HL-60 (cell line): Measurements from ENCODE around the gene FARS2.

Experiments
- CTCF ChIP-seq: IDR thresholded peaks from one replicate; pipeline ENCODE4 v1.5.1; 2011; ENCODE audit warnings: low read length, control low read depth, inconsistent platforms; ENCODE audit not compliant: insufficient read depth
- GABPA ChIP-seq: IDR thresholded peaks from 2 replicates; pipeline ENCODE4 v1.6.1; 2012; ENCODE audit warnings: low read depth
- POLR2AphosphoS5 ChIP-seq: IDR thresholded peaks from 2 replicates; pipeline ENCODE4 v1.6.1; 2012; ENCODE audit warnings: low read depth
- REST ChIP-seq: IDR thresholded peaks from 2 replicates; pipeline ENCODE4 v1.6.1; 2012; ENCODE audit warnings: low read depth; ENCODE audit not compliant: insufficient replicate concordance
- SPI1 ChIP-seq: IDR thresholded peaks from 2 replicates; pipeline ENCODE4 v1.6.1; 2012; ENCODE audit warnings: low read depth, mild to moderate bottlenecking, borderline replicate concordance

DNA sequence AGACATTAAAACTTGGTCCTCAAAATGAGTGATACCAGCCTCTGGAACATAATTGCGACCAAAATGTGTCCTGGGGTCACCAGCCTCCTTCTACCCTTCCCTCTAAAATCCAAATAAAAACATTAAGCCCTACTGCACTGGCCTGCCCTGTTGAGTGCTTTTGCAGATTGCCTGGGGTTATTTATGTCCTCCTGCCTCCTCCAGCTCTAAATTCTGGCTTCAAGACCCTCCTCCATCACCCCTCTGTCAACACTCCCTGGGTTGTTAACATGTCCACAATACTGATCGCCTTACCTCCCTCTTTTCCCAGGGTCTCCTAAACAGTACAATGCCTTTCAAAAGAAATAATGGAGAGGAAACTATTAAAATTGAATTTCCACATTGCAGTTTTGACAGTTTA is 418.0 kb downstream of the FARS2 start:
- TF ChIP-seq POLR2AphosphoS5 (no peak), CTCF (no peak), GABPA (no peak), REST (no peak), SPI1 (no peak)
